A673 (cell line): ENCODE measurements around the gene PPP1R8.
"Not testable (repeated sequence)": the region's sequence is repeated elsewhere in the genome, so short reads cannot be mapped to it uniquely, and the experiment has no call there.

Experiments used
- EZH2 ChIP-seq: fragments of 200-600 bp; sonication (generic); IDR thresholded peaks from 2 replicates; pipeline ENCODE4 v1.6.1; 2017; ENCODE audit warnings: borderline replicate concordance, low read depth, mild to moderate bottlenecking, mixed read lengths, antibody characterized with exemption, low read length; ENCODE audit not compliant: poor library complexity, severe bottlenecking
- TF ChIP-seq, protein P1 (sequence below): fragments of 300-800, 200-600 bp; sonication (generic); conservative IDR thresholded peaks from 2 replicates; pipeline ENCODE4 v1.5.1; 2017; ENCODE audit warnings: low read depth, mild to moderate bottlenecking, antibody characterized with exemption, low read length, moderate library complexity, mixed read lengths

GRCh38 chr1:27808131-27808530 lies 22.5 kb upstream of the PPP1R8 start:
- TF ChIP-seq, protein P1, sequence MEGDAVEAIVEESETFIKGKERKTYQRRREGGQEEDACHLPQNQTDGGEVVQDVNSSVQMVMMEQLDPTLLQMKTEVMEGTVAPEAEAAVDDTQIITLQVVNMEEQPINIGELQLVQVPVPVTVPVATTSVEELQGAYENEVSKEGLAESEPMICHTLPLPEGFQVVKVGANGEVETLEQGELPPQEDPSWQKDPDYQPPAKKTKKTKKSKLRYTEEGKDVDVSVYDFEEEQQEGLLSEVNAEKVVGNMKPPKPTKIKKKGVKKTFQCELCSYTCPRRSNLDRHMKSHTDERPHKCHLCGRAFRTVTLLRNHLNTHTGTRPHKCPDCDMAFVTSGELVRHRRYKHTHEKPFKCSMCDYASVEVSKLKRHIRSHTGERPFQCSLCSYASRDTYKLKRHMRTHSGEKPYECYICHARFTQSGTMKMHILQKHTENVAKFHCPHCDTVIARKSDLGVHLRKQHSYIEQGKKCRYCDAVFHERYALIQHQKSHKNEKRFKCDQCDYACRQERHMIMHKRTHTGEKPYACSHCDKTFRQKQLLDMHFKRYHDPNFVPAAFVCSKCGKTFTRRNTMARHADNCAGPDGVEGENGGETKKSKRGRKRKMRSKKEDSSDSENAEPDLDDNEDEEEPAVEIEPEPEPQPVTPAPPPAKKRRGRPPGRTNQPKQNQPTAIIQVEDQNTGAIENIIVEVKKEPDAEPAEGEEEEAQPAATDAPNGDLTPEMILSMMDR, result not testable (repeated sequence)
- TF ChIP-seq EZH2, result not testable (repeated sequence)
